Fibroblast of mammary gland (primary cell): ENCODE measurements around the gene ANTXRL.
"Not testable (repeated sequence)": the region's sequence is repeated elsewhere in the genome, so short reads cannot be mapped to it uniquely, and the experiment has no call there.

Experiments used
- DNase-seq: peaks from one replicate; pipeline ENCODE4 v3.0.0-alpha.2; 2010; ENCODE audit warnings: low read depth
- H3K4me3 ChIP-seq: 2 replicates; pipeline ENCODE4 v1.5.1; 2011; ENCODE audit warnings: low read depth, mild to moderate bottlenecking, low read length, moderate library complexity; ENCODE audit not compliant: control insufficient read depth
- TF ChIP-seq, protein P1 (sequence below): conservative IDR thresholded peaks from 2 replicates; pipeline ENCODE4 v1.5.1; 2011; ENCODE audit warnings: low read depth, low read length, inconsistent platforms; ENCODE audit not compliant: control insufficient read depth, insufficient read depth

The ANTXRL gene

DNA sequence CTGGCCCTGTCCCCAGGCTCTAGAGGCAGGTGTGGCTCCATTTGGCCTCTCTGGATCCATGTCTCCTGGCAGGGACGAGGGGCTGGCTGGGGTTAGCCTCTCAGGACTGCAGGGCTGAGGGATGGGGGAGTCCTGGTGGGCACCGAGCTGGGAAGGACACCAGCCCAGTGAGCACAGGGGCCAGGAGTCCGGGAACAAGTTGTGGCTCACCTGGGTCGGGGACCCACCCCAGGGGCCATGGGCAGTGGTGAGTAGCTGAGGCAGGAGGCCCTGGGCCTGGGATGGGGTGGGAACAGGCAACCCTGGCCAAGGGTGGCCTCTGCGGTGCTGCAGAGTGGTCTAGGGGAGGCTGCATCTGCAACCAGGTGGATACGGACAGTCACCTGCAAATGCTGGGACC is 24.1 kb downstream of the ANTXRL start:
- DNase-seq = no peak
- TF ChIP-seq, protein P1, sequence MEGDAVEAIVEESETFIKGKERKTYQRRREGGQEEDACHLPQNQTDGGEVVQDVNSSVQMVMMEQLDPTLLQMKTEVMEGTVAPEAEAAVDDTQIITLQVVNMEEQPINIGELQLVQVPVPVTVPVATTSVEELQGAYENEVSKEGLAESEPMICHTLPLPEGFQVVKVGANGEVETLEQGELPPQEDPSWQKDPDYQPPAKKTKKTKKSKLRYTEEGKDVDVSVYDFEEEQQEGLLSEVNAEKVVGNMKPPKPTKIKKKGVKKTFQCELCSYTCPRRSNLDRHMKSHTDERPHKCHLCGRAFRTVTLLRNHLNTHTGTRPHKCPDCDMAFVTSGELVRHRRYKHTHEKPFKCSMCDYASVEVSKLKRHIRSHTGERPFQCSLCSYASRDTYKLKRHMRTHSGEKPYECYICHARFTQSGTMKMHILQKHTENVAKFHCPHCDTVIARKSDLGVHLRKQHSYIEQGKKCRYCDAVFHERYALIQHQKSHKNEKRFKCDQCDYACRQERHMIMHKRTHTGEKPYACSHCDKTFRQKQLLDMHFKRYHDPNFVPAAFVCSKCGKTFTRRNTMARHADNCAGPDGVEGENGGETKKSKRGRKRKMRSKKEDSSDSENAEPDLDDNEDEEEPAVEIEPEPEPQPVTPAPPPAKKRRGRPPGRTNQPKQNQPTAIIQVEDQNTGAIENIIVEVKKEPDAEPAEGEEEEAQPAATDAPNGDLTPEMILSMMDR = no peak
- no peak overlapping the region for H3K4me3 ChIP-seq

- H3K4me3 ChIP-seq = no peak overlapping the region
- no peak for DNase-seq
- TF ChIP-seq, protein P1 = no peak
Measured at GRCh38 chr10:46311501-46311951, 24.7 kb downstream of the ANTXRL start.

- peak; percentile 23 for DNase-seq
- H3K4me3 ChIP-seq = not testable (repeated sequence)
Measured at GRCh38 chr10:46311961-46312431, 25.2 kb downstream of the ANTXRL start.

- no peak for DNase-seq
- TF ChIP-seq, protein P1 = no peak
- no peak overlapping the region for H3K4me3 ChIP-seq
Measured at GRCh38 chr10:46312953-46313352, 26.2 kb downstream of the ANTXRL start.

DNA sequence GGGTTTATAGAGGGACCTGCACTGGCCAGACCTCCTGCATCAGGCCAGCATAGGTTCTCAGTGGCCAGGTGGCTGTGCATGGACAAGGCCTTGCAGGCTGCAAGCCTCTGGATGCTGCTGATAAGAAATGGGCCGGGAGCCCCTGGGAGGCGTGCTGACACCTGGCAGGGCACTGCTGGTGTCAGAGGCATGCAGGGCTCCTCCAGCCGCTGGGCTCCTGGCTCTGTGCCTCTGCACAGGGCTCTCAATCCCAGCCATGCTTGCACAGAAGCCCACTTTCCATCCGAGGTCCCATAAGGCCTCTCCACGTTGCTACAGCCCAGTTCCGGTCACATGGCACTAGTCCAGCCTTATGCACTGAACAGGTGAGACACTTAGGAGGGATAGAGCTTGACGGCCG is 27.3 kb downstream of the ANTXRL start:
- DNase-seq = no peak
- TF ChIP-seq, protein P1 = no peak

GRCh38 chr10:46315071-46315860 is 28.5 kb downstream of the ANTXRL start:
- not testable (repeated sequence) for DNase-seq, H3K4me3 ChIP-seq

More for the DNA sequence above, 27.3 kb downstream of the ANTXRL start:
- no peak overlapping the region for H3K4me3 ChIP-seq

DNA sequence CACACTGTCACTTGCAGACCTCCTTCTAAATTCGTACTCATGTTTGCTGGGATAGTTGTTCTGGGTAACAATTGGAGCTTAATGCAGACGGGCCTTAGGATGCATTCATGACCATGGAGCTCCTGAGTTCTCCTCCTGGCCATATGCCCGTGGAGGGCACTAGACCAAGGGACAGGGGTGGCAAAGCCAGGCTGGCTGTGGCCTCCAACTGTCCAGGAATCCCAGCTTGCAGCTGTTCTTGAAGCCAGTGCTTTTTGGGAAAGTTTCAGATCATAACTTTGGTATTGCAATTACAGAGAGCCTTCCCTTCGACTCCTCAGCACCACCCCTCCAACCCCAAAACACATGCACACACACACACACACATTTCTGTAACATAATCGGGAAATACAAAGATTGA is 30.6 kb downstream of the ANTXRL start:
- no peak for DNase-seq
- H3K4me3 ChIP-seq = no peak overlapping the region
- TF ChIP-seq, protein P1 = no peak

DNA sequence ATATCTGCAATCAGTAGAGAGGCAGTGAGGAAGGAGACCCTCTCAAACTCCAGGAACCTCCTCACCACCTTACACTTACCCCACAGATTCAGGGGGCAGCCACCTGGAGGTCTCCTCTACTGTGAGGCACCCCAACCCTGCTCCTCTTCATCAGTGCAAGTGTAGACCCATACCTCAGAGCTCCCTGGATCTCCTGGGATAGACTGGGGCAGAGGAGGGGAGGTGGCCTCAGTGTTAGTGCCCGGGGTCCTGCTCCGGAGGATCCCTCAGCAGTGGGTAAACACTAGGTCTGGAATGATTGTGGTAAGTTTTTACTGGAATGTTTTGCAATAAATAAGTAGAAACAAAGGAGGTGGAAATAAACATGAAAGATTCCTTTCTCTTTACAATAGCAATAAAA is 31.1 kb downstream of the ANTXRL start:
- no peak overlapping the region for H3K4me3 ChIP-seq
- TF ChIP-seq, protein P1 = no peak
- DNase-seq = no peak
